A673 (cell line): Measurements from ENCODE around the gene FGGY. TPM values are rescaled to one million over a fixed set of nuclear protein-coding genes. Genes with fewer than 3 reads are reported as not detected.

Experiments used
- BruUV-seq: library from RNA; stranded (reverse); fragments of 400-500 nt; replicated peaks from 2 replicates; lab custom pipeline; 2021; lab: Mats Ljungman, UMichigan
- CTCF ChIA-PET: fragments of 300-600 bp; sonication (Branson Sonifier 250); formaldehyde crosslinking; loops from one replicate; lab custom pipeline; 2022; ENCODE audit warnings: antibody characterized with exemption; lab: Charles Lee
- POLR2A ChIA-PET: fragments of 300-600 bp; sonication (Branson Sonifier 250); formaldehyde crosslinking; loops from one replicate; lab custom pipeline; 2022; ENCODE audit warnings: antibody characterized with exemption; ENCODE audit not compliant: low non-redundant PET; lab: Charles Lee
- DNase-seq: peaks from one replicate; pipeline ENCODE4 v3.0.0-alpha.2; 2015; ENCODE audit warnings: low spot score
- H3K27ac ChIP-seq: fragments of 200-600 bp; sonication (generic); 2 replicates; pipeline ENCODE4 v1.5.1; 2016; ENCODE audit warnings: mixed run types, low read depth, mild to moderate bottlenecking, mixed read lengths, antibody characterized with exemption, low read length; ENCODE audit not compliant: poor library complexity, severe bottlenecking
- H3K27me3 ChIP-seq: fragments of 200-600 bp; sonication (generic); replicated peaks from 2 replicates; pipeline ENCODE4 v1.6.1; 2017; ENCODE audit warnings: mixed run types, low read depth, mild to moderate bottlenecking, mixed read lengths, antibody characterized with exemption, low read length; ENCODE audit not compliant: insufficient read depth, poor library complexity
- H3K36me3 ChIP-seq: fragments of 200-600 bp; sonication (generic); 2 replicates; pipeline ENCODE4 v1.6.1; 2016; ENCODE audit warnings: mixed run types, mild to moderate bottlenecking, mixed read lengths, antibody characterized with exemption, low read length; ENCODE audit not compliant: insufficient read depth, poor library complexity, severe bottlenecking
- H3K4me1 ChIP-seq: fragments of 200-600 bp; sonication (generic); 2 replicates; pipeline ENCODE4 v1.6.1; 2017; ENCODE audit warnings: mixed run types, mild to moderate bottlenecking, mixed read lengths, antibody characterized with exemption, low read length; ENCODE audit not compliant: insufficient read depth, poor library complexity, severe bottlenecking
- H3K4me3 ChIP-seq: fragments of 200-600 bp; sonication (generic); 2 replicates; pipeline ENCODE4 v1.5.1; 2016; ENCODE audit warnings: low read depth, mixed run types, mild to moderate bottlenecking, mixed read lengths, low read length; ENCODE audit not compliant: poor library complexity, severe bottlenecking
- H3K9me3 ChIP-seq: fragments of 200-600 bp; sonication (generic); 2 replicates; pipeline ENCODE4 v1.6.1; 2016; ENCODE audit warnings: mixed run types, low read depth, mild to moderate bottlenecking, mixed read lengths, antibody characterized with exemption, low read length; ENCODE audit not compliant: poor library complexity, severe bottlenecking
- CTCF ChIP-seq: fragments of 300-800, 200-600 bp; sonication (generic); conservative IDR thresholded peaks from 2 replicates; pipeline ENCODE4 v1.5.1; 2017; ENCODE audit warnings: low read depth, mild to moderate bottlenecking, antibody characterized with exemption, low read length, moderate library complexity, mixed read lengths
- EZH2 ChIP-seq: fragments of 200-600 bp; sonication (generic); IDR thresholded peaks from 2 replicates; pipeline ENCODE4 v1.6.1; 2017; ENCODE audit warnings: borderline replicate concordance, low read depth, mild to moderate bottlenecking, mixed read lengths, antibody characterized with exemption, low read length; ENCODE audit not compliant: poor library complexity, severe bottlenecking
- intact Hi-C: fragments of 100-400 bp; cut with micrococcal nuclease; formaldehyde crosslinking; loops from one replicate; pipeline ENCODE4 v1.10.0; 2022; ENCODE audit not compliant: unreplicated experiment
- total RNA-seq: library from RNA; stranded (reverse); gene quantifications from 2 replicates; pipeline ENCODE4 v1.2.3, GENCODE V29; 2021

Gene FGGY
- total RNA-seq, 1 experiment from 2014 or later, result 2.6 TPM

GRCh38 chr1:59560807-59561450 lies 264.0 kb downstream of the FGGY start:
- CTCF ChIA-PET, result no interaction called here
- Histone ChIP-seq H3K4me3 (no peak overlapping the region), H3K27ac (no peak overlapping the region), H3K36me3 (no peaks in the 10 kb centered on the region), H3K9me3 (peaks cover 3% of the 10 kb centered on the region), H3K4me1 (no peaks in the 10 kb centered on the region), H3K27me3 (no peaks in the 10 kb centered on the region)
- DNase-seq, result no peak
- TF ChIP-seq CTCF (no peak), EZH2 (no peak)
- intact Hi-C loops, result no loop called here
- no TSS peak for BruUV-seq
- POLR2A ChIA-PET, result no interaction called here

- intact Hi-C loops, result no loop called here
- ChIA-PET POLR2A (no interaction called here), CTCF (no interaction called here)
- no TSS peak for BruUV-seq
- Histone ChIP-seq H3K36me3 (no peaks in the 10 kb centered on the region), H3K4me3 (no peak overlapping the region), H3K4me1 (no peaks in the 10 kb centered on the region), H3K27me3 (no peaks in the 10 kb centered on the region), H3K27ac (no peak overlapping the region), H3K9me3 (peaks cover 3% of the 10 kb centered on the region)
- TF ChIP-seq EZH2, result no peak
- TF ChIP-seq CTCF, result no peak
- DNase-seq, result no peak
Measured at GRCh38 chr1:59561796-59562195, 264.9 kb downstream of the FGGY start.

GRCh38 chr1:59564192-59564891 lies 267.4 kb downstream of the FGGY start:
- Histone ChIP-seq H3K9me3 (no peaks in the 10 kb centered on the region), H3K27ac (no peak overlapping the region), H3K4me1 (no peaks in the 10 kb centered on the region), H3K4me3 (no peak overlapping the region), H3K36me3 (no peaks in the 10 kb centered on the region), H3K27me3 (no peaks in the 10 kb centered on the region)
- DNase-seq, result no peak
- POLR2A ChIA-PET, result no interaction called here
- no peak for TF ChIP-seq EZH2
- TF ChIP-seq CTCF, result no peak
- BruUV-seq, result no TSS peak
- intact Hi-C loops, result no loop called here
- CTCF ChIA-PET, result no interaction called here
